H9 (cell line): ENCODE results near the gene FAM228A. TPM values are rescaled to one million over a fixed set of nuclear protein-coding genes. Genes with fewer than 3 reads are reported as not detected.
A peak's percentile ranks its signal among the peaks of the same experiment; 100 is the strongest.

Experiments used
- DNase-seq: peaks from one replicate; pipeline ENCODE4 v3.0.0-alpha.2; 2017
- H2AFZ ChIP-seq: one replicate; pipeline ENCODE4 v1.6.1; 2013; ENCODE audit warnings: mild to moderate bottlenecking, low read length, control low read depth, moderate library complexity
- H2AK5ac ChIP-seq: 2 replicates; pipeline ENCODE4 v1.6.1; 2013; ENCODE audit warnings: low read length, control low read depth, mixed read lengths; ENCODE audit not compliant: insufficient read length
- H2BK120ac ChIP-seq: one replicate; pipeline ENCODE4 v1.6.1; 2013; ENCODE audit warnings: low read depth, mild to moderate bottlenecking, low read length, control low read depth, inconsistent platforms; ENCODE audit not compliant: poor library complexity, severe bottlenecking
- H2BK12ac ChIP-seq: 2 replicates; pipeline ENCODE4 v1.6.1; 2013; ENCODE audit warnings: low read length, control low read depth, mixed read lengths, low read depth; ENCODE audit not compliant: insufficient read length
- H2BK15ac ChIP-seq: 2 replicates; pipeline ENCODE4 v1.6.1; 2013; ENCODE audit warnings: low read depth, low read length, control low read depth
- H2BK20ac ChIP-seq: one replicate; pipeline ENCODE4 v1.6.1; 2013; ENCODE audit warnings: low read depth, mild to moderate bottlenecking, low read length, control low read depth, inconsistent platforms; ENCODE audit not compliant: poor library complexity, severe bottlenecking
- H2BK5ac ChIP-seq: 2 replicates; pipeline ENCODE4 v1.6.1; 2013; ENCODE audit warnings: low read length, control low read depth, mixed read lengths; ENCODE audit not compliant: insufficient read length
- H3K14ac ChIP-seq: 2 replicates; pipeline ENCODE4 v1.6.1; 2013; ENCODE audit warnings: low read length, control low read depth; ENCODE audit not compliant: insufficient read depth
- H3K18ac ChIP-seq: 2 replicates; pipeline ENCODE4 v1.6.1; 2013; ENCODE audit warnings: low read depth, mild to moderate bottlenecking, mixed read lengths, low read length, control low read depth; ENCODE audit not compliant: insufficient read length
- H3K23ac ChIP-seq: 2 replicates; pipeline ENCODE4 v1.6.1; 2013; ENCODE audit warnings: low read length, control low read depth, mixed read lengths, low read depth; ENCODE audit not compliant: insufficient read length
- H3K23me2 ChIP-seq: 2 replicates; pipeline ENCODE4 v1.6.1; 2013; ENCODE audit warnings: low read depth, mild to moderate bottlenecking, mixed read lengths, low read length, control low read depth; ENCODE audit not compliant: insufficient read length, poor library complexity, severe bottlenecking
- H3K27ac ChIP-seq: 2 replicates; pipeline ENCODE4 v1.5.1; 2013; ENCODE audit warnings: low read length, control low read depth, mixed read lengths, low read depth; ENCODE audit not compliant: insufficient read length
- H3K27me3 ChIP-seq: 2 replicates; pipeline ENCODE4 v1.6.1; 2013; ENCODE audit warnings: low read length, control low read depth, inconsistent platforms; ENCODE audit not compliant: insufficient read depth
- H3K4ac ChIP-seq: 2 replicates; pipeline ENCODE4 v1.6.1; 2013; ENCODE audit warnings: low read depth, mild to moderate bottlenecking, control low read depth, inconsistent platforms, low read length, moderate library complexity
- H3K4me1 ChIP-seq: 2 replicates; pipeline ENCODE4 v1.6.1; 2013; ENCODE audit warnings: low read length, control low read depth, inconsistent platforms; ENCODE audit not compliant: insufficient read depth
- H3K4me2 ChIP-seq: 2 replicates; pipeline ENCODE4 v1.6.1; 2013; ENCODE audit warnings: low read length, control low read depth, mixed read lengths; ENCODE audit not compliant: insufficient read length, insufficient read depth
- H3K56ac ChIP-seq: 2 replicates; pipeline ENCODE4 v1.6.1; 2013; ENCODE audit warnings: low read depth, mild to moderate bottlenecking, mixed read lengths, low read length, control low read depth; ENCODE audit not compliant: insufficient read length
- H3K79me1 ChIP-seq: 2 replicates; pipeline ENCODE4 v1.6.1; 2013; ENCODE audit warnings: low read depth, mild to moderate bottlenecking, moderate library complexity, low read length, control low read depth, inconsistent platforms; ENCODE audit not compliant: insufficient read depth, poor library complexity, severe bottlenecking
- H3K79me2 ChIP-seq: 2 replicates; pipeline ENCODE4 v1.6.1; 2013; ENCODE audit warnings: low read length, control low read depth, inconsistent platforms; ENCODE audit not compliant: insufficient read depth
- H3K9ac ChIP-seq: 2 replicates; pipeline ENCODE4 v1.6.1; 2013; ENCODE audit warnings: low read length, control low read depth, mixed read lengths; ENCODE audit not compliant: insufficient read length; ENCODE audit errors: extremely low read depth
- H3K9me3 ChIP-seq: one replicate; pipeline ENCODE4 v1.6.1; 2013; ENCODE audit warnings: low read depth, low read length, inconsistent platforms; ENCODE audit not compliant: control insufficient read depth
- H3T11ph ChIP-seq: one replicate; pipeline ENCODE4 v1.6.1; 2013; ENCODE audit warnings: mild to moderate bottlenecking, low read length, control low read depth, inconsistent platforms
- H4K20me1 ChIP-seq: one replicate; pipeline ENCODE4 v1.6.1; 2013; ENCODE audit not compliant: control insufficient read depth, insufficient read length, insufficient read depth
- H4K5ac ChIP-seq: 2 replicates; pipeline ENCODE4 v1.6.1; 2013; ENCODE audit warnings: low read depth, mild to moderate bottlenecking, mixed read lengths, low read length, control low read depth; ENCODE audit not compliant: insufficient read length
- H4K8ac ChIP-seq: replicated peaks from 2 replicates; pipeline ENCODE4 v1.6.1; 2013; ENCODE audit warnings: low read length, control low read depth, mixed read lengths, low read depth; ENCODE audit not compliant: insufficient read length
- H4K91ac ChIP-seq: 2 replicates; pipeline ENCODE4 v1.6.1; 2013; ENCODE audit warnings: low read depth, mild to moderate bottlenecking, moderate library complexity, mixed read lengths, low read length, control low read depth; ENCODE audit not compliant: insufficient read length
- H3K27ac Mint-ChIP-seq, 3 experiments: 2 replicates in 2 of 3; 3 replicates in 1 of 3; pipeline ENCODE4 v1.8.0; 2020 to 2021; ENCODE audit warnings: mixed read lengths in 3 of 3, mild to moderate bottlenecking in 1 of 3, moderate library complexity in 1 of 3
- H3K27me3 Mint-ChIP-seq: 2 replicates; pipeline ENCODE4 v1.8.0; 2021; ENCODE audit warnings: low read depth, mild to moderate bottlenecking, moderate library complexity, mixed read lengths
- H3K36me3 Mint-ChIP-seq, 3 experiments: 2 replicates in 2 of 3; 3 replicates in 1 of 3; pipeline ENCODE4 v1.8.0; 2020 to 2021; ENCODE audit warnings: low read depth in 3 of 3, mixed read lengths in 3 of 3; ENCODE audit not compliant: insufficient read depth in 1 of 3
- H3K4me1 Mint-ChIP-seq, 2 experiments: 2 replicates each; pipeline ENCODE4 v1.8.0; 2020; ENCODE audit warnings: mixed read lengths in 2 of 2
- H3K4me3 Mint-ChIP-seq, 2 experiments: 2 replicates in 1 of 2; 3 replicates in 1 of 2; pipeline ENCODE4 v1.8.0; 2020 to 2021; ENCODE audit warnings: mild to moderate bottlenecking in 2 of 2, mixed read lengths in 2 of 2, moderate library complexity in 1 of 2
- H3K9me3 Mint-ChIP-seq, 2 experiments: 2 replicates in 1 of 2; 3 replicates in 1 of 2; pipeline ENCODE4 v1.8.0; 2020; ENCODE audit warnings: mild to moderate bottlenecking in 2 of 2, mixed read lengths in 2 of 2, moderate library complexity in 1 of 2
- CTCF ChIP-seq: fragments of 200-600 bp; sonication (generic); conservative IDR thresholded peaks from 3 replicates; pipeline ENCODE4 v1.8.0; 2021; ENCODE audit warnings: antibody characterized with exemption, mild to moderate bottlenecking
- WGBS: extraction: QIAGEN DNeasy Blood & Tissue Kit; methylation state at CpG from one replicate; pipeline ENCODE4 v1.1.7; 2013; ENCODE audit warnings: missing lambda C conversion rate, low lambda C conversion rate, mixed read lengths; ENCODE audit not compliant: insufficient read length; ENCODE audit errors: extremely low coverage; 5-methylcytosine and 5-hydroxymethylcytosine counted together
- total RNA-seq: library from RNA; stranded (reverse); gene quantifications from 2 replicates; pipeline ENCODE4 v1.2.1, GENCODE V29; 2021

The FAM228A gene
- total RNA-seq, 1 experiment from 2014 or later = not detected

DNA sequence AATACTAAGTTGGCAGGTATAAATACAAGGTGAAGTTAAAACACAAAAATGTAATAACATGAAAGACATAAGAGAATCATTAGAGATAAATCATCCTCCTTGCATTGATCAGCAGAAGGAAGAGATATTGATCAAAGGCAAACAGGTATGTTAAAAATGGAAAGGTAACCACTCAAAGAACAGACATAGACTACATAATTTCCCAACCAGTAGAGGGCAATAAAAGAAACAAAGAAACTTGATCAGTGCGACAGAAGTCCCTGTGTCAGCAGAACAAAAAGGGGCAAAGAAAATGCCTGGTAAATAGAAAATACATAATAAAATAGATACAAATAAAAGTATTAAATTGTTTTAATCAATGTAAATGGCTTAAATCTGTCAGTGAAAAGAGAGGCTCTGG, 53.6 kb downstream of the FAM228A start:
- Histone ChIP-seq H3K4ac (no peak overlapping the region), H4K8ac (no peak overlapping the region), H3K27me3 (no peaks in the 10 kb centered on the region), H3K9ac (no peak overlapping the region), H4K91ac (no peak overlapping the region), H3K9me3 (no peaks in the 10 kb centered on the region), H3K4me1 (no peaks in the 10 kb centered on the region; the same call in 1 of the 2 replicates), H3K18ac (no peak overlapping the region), H2AFZ (no peak overlapping the region), H3K27ac (no peak overlapping the region), H4K5ac (no peak overlapping the region), H3K14ac (no peak overlapping the region), H2AK5ac (no peak overlapping the region), H2BK15ac (no peak overlapping the region), H3K23ac (no peak overlapping the region), H3K56ac (no peak overlapping the region), H3K23me2 (no peaks in the 10 kb centered on the region), H3K79me2 (no peaks in the 10 kb centered on the region), H2BK12ac (no peak overlapping the region), H2BK120ac (no peak overlapping the region), H3K4me2 (no peak overlapping the region), H4K20me1 (no peaks in the 10 kb centered on the region), H2BK5ac (no peak overlapping the region), H3T11ph (no peak overlapping the region), H3K79me1 (no peaks in the 10 kb centered on the region), H2BK20ac (no peak overlapping the region)
- H3K27me3 Mint-ChIP-seq = no peaks in the 10 kb centered on the region
- TF ChIP-seq CTCF = peak; percentile 53
- H3K27ac Mint-ChIP-seq = no peak overlapping the region
- H3K9me3 Mint-ChIP-seq = no peaks in the 10 kb centered on the region
- DNase-seq = no peak
- H3K36me3 Mint-ChIP-seq = no peaks in the 10 kb centered on the region
- H3K4me3 Mint-ChIP-seq = no peak overlapping the region
- H3K4me1 Mint-ChIP-seq = no peaks in the 10 kb centered on the region
- no CpG with 5 or more reads among the region's 1 CpG for WGBS
